GM19025 (cell line): ENCODE results near the gene HNRNPAB.

Experiments
- ATAC-seq: cut with Tn5 transposase; IDR thresholded peaks from one replicate; pipeline ENCODE4 v1.9.1; 2021; ENCODE audit warnings: mild to moderate bottlenecking, low read depth, moderate library complexity; ENCODE audit not compliant: unreplicated experiment

HNRNPAB gene

DNA sequence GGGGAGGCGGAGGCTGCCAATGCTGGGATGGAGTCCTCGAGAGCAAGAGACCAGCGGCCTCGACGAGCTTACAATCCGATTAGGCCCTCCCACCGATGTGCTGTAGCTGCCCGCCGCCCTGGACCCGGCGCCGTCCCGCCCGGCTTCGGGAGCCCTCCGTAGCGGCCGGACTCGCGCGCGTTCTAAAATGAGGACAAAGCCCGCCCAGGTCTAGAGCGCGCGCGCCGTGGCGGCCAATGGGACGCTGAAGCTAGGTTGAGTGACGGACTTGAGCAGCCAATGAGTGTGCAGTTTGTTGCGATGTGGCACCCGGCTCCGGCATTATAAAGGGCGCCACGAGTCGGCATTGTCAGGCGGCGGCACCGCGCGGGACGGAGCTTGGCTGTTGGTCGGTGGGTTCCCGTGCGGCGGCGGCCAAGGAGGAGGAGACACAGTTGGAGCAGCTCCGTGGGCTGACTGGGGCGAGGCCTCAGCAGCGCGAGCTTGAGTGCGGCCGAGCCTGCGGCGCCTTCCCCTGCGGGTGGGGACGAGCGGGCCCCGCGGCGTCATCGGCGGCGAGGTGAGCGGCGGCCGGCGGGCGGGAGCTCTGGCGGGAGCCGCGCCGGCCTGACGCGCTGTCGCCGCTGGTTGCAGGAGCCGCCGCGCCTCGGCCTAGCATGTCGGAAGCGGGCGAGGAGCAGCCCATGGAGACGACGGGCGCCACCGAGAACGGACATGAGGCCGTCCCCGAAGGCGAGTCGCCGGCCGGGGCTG lies at the start of gene HNRNPAB:
Gene HNRNPAB (plus strand): TSS at position 352 of the 753 bp plus-strand sequence. CDS start 305 bp downstream, at position 657.
- peak; percentile 71 for ATAC-seq

GRCh38 chr5:178155065-178155464 lies 49.3 kb upstream of the HNRNPAB start:
- ATAC-seq: no peak

- ATAC-seq: no peak
Measured at GRCh38 chr5:178160176-178160575, 44.2 kb upstream of the HNRNPAB start.

GRCh38 chr5:178162481-178162880 lies 41.9 kb upstream of the HNRNPAB start:
- ATAC-seq: no peak

GRCh38 chr5:178163772-178164735 lies 40.3 kb upstream of the HNRNPAB start:
- ATAC-seq: peak; percentile 90

- ATAC-seq: no peak
Measured at GRCh38 chr5:178165581-178165980, 38.8 kb upstream of the HNRNPAB start.

DNA sequence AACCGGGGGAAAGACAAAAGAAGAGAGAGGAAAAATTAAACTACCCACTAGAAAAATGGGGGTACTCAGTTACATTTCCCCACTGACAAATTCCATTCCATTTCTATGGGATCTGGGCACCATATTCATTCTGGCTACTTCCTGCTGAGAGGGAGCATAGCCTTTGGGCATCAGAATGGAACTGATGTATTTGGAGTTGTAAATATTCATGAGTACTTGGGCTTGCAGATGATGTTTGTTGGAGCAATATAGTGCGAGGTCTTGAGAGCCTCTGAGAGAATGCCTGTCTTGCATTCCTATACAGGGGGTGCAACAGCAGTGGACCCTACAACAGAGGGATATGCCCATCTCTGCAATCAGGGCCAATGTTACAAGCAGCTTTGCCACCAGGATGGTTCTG lies 33.9 kb upstream of the HNRNPAB start:
- ATAC-seq: no peak

- ATAC-seq: no peak
Measured at GRCh38 chr5:178174456-178174855, 29.9 kb upstream of the HNRNPAB start.

GRCh38 chr5:178176791-178177190 lies 27.5 kb upstream of the HNRNPAB start:
- no peak for ATAC-seq

- no peak for ATAC-seq
Measured at GRCh38 chr5:178177569-178177968, 26.8 kb upstream of the HNRNPAB start.

- ATAC-seq: no peak
Measured at GRCh38 chr5:178180141-178180863, 24.0 kb upstream of the HNRNPAB start.

GRCh38 chr5:178182158-178182876 lies 22.0 kb upstream of the HNRNPAB start:
- ATAC-seq: no peak

DNA sequence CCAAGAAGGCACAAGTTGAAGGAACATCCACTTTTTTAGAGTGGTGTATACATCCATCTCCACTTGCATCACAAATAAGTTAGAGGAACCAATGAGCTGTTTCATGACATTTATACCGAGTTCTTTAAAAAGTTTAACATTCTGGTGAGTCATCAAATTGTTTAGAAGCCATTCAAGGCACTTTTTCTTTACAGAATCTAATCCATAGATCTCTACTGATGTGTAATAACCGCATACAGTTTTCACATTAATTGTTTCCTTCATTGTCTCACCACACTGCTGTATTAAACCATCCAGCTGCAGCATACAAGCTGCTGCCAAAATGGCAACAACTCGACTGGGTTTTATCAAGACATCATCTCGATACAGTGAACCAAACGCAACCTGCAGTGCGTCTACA lies 17.9 kb upstream of the HNRNPAB start:
- no peak for ATAC-seq

DNA sequence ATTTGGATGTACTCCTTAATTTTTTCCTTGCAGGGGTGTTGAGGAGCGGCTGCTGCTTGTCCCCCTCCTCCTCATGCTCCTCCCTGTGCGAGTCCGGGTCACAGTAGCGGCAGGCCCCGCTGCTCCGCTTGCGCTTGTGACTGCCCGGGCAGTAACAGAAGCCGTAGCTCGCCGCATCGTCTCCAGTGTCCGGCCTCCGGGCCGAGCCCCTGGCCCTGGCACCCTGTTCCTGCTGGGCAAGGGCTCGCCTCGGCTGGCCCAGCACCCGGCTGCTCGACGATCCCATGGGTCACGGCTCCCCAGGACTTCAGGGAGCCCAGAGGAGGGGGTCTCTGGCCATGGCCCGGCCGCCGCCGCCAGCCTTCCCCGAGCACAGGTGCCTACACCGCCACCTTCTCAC lies 17.3 kb upstream of the HNRNPAB start, which contains the start of gene GMCL2:
Gene GMCL2 (minus strand): TSS at position 358 of the 400 bp plus-strand sequence. CDS start 72 bp downstream, at position 286.
- ATAC-seq: no peak

DNA sequence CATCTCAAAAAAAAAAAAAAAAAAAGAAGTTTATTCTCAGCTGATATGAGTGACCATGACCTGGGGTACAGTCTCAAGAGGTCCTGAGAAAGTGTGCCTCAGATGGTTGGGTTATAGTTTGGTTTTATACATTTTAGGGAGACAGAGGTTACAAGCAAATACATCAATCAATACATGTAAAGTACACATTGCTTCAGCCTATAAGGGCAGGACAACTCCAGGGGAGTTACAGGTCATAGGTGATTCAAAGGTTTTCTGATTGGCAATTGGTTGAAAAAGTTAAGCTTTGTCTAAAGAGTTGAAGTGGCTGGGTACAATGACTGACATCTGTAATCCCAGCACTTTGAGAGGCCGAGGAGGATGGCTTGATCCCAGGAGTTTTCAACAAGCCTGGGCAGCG lies 14.9 kb upstream of the HNRNPAB start:
- ATAC-seq: no peak

GRCh38 chr5:178191661-178192060 lies 12.7 kb upstream of the HNRNPAB start:
- ATAC-seq: no peak

DNA sequence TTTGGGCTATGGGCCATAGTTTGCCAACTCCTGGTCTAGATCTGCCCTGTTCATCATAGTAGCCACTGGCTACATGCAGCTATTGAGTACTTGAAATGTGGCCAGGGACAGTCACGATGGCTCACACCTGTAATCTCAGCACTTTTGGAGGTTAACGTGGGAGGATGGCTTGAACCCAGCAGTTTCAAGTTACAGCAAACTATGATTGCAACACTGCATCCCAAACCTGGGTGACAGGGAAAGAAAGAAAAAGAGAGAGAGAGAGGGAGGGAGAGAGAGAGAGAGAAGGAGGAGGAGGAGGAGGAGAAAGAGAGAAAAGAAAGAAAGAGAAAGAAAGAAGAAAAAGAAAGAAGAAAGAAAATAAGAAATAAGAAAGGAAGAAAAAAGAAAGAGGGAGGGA lies 12.1 kb upstream of the HNRNPAB start:
- ATAC-seq: no peak

DNA sequence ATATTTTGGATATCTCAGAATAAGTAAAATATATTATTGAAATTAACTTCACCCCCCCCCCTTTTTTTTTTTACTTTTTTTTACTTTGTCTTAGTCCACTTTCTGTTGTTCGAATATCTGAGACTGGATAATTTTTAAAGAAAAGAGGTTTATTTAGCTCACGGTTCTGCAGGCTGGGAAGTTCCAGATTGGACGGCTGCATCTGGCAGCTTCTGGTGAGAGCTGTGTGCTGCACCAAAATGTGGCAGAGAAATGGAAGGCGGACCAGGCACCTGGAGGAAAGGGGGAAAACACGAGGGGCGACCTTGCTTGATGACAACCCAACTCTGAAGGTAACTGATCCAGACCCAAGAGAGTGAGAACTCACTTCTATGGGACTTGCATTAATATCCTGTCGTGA lies 11.5 kb upstream of the HNRNPAB start:
- ATAC-seq: no peak

DNA sequence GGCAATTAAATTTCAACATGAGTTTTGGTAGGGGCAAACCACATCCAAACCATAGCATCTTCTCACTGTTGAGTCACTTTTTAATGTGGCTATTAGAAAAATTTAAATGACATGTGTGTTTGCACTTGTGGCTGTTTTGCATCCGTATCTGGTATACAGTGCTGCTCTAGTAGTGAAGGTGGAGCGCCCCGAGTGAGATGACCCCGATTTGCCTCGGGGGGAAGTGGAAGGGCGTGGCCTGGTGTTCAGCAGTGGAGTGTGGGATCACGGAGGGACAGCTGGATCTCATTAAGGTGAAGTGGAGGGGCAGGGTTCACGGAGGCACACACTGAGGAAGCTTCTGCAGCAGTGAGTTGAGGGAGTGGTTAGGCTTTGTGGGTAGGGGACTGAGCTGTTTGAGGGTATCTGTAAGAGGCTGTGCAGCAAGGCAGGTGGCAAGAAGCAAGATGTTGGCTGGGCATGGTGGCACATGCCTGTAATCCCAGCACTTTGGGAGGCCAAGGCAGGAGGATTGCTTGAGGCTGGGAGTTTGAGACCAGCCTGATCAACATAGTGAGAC lies 11.0 kb upstream of the HNRNPAB start:
- ATAC-seq: no peak

DNA sequence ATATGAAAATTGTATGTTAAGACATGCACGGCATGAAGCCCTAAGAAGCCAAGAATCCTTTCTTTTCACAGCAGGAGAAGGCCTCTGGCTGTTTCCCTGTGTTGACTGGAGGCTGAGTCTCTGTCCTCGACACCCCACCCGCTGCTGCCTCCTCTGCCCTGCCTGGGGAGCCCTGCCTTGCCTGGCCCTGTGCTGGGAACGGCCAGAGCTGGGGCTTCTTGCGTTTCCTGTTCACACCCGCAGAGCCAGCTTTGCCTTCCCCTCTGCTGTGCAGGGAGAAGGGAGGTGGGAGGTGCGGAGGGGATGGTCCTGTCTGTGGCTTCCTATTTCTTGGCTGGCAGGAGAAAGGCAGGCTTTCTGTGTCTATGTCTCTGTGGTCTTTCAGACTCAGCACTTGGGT lies 10.3 kb upstream of the HNRNPAB start:
- no peak for ATAC-seq
